GM12864 (cell line): ENCODE results near the gene SLC35D3.
"Not testable (repeated sequence)": the region's sequence is repeated elsewhere in the genome, so short reads cannot be mapped to it uniquely, and the experiment has no call there.

ENCODE experiments used
- DNase-seq: peaks from one replicate; pipeline ENCODE4 v3.0.0-alpha.2; 2011; ENCODE audit warnings: low read depth
- H3K4me3 ChIP-seq: 2 replicates; pipeline ENCODE4 v1.5.1; 2011; ENCODE audit warnings: mild to moderate bottlenecking, low read depth, low read length, control low read depth
- TF ChIP-seq, protein P1 (sequence below): IDR thresholded peaks from 2 replicates; pipeline ENCODE4 v1.5.1; 2011; ENCODE audit warnings: low read depth, mild to moderate bottlenecking, moderate library complexity, low read length, control low read depth, inconsistent platforms; ENCODE audit errors: missing control alignments

The SLC35D3 gene

DNA sequence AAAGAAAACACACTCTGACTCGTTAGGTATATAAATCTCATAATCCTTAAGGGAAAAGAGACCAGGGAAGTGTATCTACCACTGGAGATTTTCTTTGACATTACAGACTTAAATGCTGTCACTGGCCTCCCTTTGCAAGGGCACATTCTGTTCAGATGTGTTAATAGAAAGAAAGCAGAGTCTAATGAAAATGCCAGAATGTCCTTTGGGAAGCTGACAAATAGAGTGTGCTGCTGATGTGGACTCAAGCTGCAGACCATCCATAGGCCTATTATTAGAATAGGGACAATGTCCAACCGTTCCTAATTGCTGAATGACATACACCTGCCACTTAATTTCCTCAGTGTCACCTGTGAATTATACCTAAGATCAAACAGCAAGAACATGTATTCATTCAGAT lies 41.2 kb downstream of the SLC35D3 start:
- DNase-seq: no peak
- TF ChIP-seq, protein P1, sequence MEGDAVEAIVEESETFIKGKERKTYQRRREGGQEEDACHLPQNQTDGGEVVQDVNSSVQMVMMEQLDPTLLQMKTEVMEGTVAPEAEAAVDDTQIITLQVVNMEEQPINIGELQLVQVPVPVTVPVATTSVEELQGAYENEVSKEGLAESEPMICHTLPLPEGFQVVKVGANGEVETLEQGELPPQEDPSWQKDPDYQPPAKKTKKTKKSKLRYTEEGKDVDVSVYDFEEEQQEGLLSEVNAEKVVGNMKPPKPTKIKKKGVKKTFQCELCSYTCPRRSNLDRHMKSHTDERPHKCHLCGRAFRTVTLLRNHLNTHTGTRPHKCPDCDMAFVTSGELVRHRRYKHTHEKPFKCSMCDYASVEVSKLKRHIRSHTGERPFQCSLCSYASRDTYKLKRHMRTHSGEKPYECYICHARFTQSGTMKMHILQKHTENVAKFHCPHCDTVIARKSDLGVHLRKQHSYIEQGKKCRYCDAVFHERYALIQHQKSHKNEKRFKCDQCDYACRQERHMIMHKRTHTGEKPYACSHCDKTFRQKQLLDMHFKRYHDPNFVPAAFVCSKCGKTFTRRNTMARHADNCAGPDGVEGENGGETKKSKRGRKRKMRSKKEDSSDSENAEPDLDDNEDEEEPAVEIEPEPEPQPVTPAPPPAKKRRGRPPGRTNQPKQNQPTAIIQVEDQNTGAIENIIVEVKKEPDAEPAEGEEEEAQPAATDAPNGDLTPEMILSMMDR: no peak
- H3K4me3 ChIP-seq: no peak overlapping the region

DNA sequence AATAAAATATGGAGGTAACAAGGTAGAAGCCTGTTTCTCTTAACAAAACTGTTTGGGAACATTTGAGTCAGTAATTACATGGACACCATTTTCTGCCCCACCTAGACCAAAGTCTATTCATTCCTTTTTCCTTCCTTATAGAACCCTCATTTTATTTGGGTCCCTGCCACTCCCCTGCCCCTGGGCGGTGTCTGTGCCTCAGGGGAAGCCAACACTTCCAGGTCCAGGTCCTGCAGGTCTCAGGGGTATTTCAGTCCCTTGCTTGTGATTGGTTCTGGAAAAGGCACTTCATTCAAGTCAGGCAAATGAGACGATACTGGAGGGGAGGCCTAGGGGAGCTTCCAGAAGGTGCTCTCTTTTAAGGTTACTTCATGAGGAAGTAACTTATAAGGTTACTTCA lies 42.3 kb downstream of the SLC35D3 start:
- no peak for DNase-seq
- H3K4me3 ChIP-seq: no peak overlapping the region
- TF ChIP-seq, protein P1: no peak

DNA sequence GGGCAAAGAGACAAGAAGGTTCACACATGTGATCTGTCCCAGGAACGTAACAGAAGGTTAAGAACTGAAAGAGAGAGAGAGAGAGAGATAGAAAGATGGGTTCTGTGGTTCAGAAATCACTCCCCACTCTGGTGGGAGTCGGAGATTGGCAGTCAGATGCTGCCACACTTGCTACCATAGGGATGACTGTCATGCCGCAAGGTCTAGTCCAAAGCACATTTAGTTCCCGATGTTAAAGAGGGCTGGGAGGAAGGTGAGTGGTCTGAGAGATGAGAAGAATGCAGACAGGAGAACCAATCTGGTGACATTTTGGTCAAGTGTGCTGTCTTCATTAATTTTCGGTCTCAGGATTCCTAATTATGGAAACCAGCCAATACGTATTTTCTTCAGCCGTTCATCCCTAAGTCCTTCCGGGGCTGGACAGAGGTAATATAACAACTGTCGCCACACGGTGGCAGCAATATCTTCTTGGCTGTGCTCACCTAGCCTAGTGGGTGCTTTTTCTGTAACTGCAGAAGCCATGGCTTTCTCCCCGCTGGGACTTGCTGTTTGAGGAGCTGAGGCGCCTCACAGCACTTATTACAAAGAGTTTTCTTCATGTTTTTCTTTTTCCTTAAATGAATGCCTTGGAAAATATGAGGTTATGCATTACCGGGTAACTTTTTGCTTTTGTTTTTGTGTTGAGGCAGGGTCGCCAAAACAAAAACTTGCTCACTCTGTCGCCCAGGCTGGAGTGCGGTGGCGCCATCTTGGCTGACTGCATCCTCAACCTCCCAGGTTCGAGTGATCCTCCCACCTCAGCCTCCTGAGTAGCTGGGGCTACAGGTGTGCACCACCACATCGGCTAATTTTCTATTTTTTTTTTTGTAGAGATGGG lies 46.0 kb downstream of the SLC35D3 start:
- TF ChIP-seq, protein P1: peak; percentile 61
- peak; percentile 39 for DNase-seq
- H3K4me3 ChIP-seq: no peak overlapping the region

DNA sequence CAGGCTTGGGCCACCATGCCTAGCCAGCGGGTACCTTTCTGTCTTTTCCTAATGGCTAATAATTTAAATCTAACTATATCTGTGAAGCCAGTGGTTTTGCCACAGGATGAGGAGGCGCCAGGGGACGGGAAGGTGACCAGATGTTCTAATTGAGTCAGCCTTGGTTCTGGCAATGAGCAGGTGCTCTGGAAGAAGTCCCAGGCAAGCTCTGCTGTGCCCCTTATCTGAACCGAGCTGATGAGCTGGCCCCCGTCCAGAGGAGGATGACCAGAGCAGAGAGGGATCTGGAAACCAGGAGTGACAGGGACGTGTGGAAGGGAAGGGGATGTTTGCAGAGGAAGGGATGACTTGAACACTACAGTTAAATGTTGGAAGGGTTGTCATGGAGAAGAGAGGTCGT lies 46.7 kb downstream of the SLC35D3 start:
- TF ChIP-seq, protein P1: no peak
- H3K4me3 ChIP-seq: no peak overlapping the region
- DNase-seq: no peak

DNA sequence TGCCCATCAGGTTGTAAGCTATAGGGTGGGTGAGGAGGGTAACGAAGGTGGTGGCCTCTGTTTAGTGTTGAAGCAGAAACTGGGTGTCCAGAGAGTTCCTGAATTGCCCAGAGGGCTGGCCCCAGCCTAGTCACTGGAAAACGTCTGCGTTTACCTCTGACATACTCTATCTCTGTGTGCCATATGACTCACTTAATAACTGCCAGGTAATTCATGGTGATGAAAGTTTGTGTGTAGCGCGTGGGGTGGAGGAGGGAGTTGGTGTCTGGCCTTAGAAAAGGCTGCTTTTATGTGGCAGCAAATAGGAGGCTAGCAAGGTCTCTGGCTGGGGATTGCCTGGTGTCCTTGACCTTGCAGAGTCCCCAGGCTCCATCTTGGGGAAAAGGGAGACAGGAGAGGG lies 47.3 kb downstream of the SLC35D3 start:
- TF ChIP-seq, protein P1: no peak
- H3K4me3 ChIP-seq: no peak overlapping the region
- DNase-seq: no peak

DNA sequence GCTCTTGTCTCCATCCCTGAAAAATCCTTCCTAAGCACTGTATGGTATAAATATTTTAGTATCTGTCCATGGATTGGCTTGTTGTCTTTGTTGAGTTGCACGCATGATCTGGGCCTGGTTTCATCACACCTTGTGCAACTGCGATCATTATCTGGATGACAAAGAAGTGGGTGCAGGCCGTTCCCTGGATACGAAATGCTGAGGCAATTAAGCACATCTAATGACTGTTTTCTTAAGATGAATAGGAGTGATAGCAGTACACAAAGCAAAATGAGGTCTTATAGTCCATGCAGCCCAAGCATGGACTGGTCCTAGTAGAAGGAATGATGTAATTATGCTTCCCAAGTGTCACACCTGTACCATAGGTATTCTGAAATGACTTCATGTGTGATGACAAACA lies 47.8 kb downstream of the SLC35D3 start:
- TF ChIP-seq, protein P1: no peak
- no peak for DNase-seq
- H3K4me3 ChIP-seq: no peak overlapping the region

DNA sequence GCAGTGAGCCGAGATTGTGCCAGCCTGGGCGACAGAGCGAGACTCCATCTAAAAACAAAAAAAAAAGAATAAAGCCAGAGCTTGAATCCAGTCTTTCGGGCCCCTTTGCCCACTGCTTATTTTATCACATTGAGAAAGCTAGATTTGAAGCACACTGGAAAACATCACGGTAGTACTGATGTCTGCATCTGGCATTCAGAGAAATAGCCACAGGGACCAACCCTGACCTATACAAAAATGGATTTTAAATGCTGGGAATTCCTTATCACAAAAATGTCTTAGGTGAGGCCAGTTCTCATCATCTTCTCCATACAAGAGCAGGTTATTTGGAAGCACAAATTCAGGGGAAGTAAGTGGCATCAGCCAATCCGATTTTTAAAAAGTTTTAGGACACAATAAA lies 49.5 kb downstream of the SLC35D3 start:
- TF ChIP-seq, protein P1: no peak
- no peak overlapping the region for H3K4me3 ChIP-seq
- no peak for DNase-seq

DNA sequence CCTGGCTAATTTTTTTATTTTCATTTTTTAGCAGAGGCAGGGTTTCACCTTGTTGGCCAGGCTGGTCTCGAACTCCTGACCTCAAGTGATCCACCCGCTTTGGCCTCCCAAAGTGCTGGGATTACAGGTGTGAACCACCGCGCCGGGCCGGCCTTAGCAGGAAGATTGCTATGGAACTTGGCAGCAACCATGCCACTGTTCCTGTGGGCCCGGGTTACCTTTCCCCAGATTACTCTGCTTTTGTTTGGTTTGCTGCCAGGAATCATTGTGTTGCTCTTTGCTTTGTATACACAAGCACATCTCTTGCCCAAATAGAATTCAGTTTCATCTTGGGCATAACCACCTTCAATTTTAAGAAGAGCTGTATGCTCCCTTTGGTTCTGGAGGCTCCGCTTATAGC lies 51.7 kb downstream of the SLC35D3 start:
- not testable (repeated sequence) for DNase-seq, H3K4me3 ChIP-seq
